Right lobe of liver (tissue), 4 donors: ENCODE data around the gene SLC25A43.

Source experiments
- CTCF ChIP-seq, 4 donors: fragments of 200-600 bp in 3 of 4; fragments of 450-650 bp in 1 of 4; IDR thresholded peaks; one replicate each; pipeline versions ENCODE4 v1.5.1 to v1.8.0; 2016 to 2022; ENCODE audit warnings: antibody characterized with exemption in 4 of 4, mild to moderate bottlenecking in 2 of 4
- POLR2A ChIP-seq: fragments of 450-650 bp; IDR thresholded peaks from one replicate; pipeline ENCODE4 v1.6.1; 2017; ENCODE audit warnings: antibody characterized with exemption, mild to moderate bottlenecking
- donor health status: DM: no; HTN: no; CAD: no.
- donor health status: DM: no; HTN: no; CAD: no.
- donor health status: DM: no; HTN: yes; CAD: no.

GRCh38 chrX:119417842-119418241 is 18.7 kb downstream of the SLC25A43 start:
- TF ChIP-seq CTCF (IDR thresholded peaks at IDR 0.05), result peak; percentile 34 to 61 (median 49)
- TF ChIP-seq POLR2A, result no peak
